Breast epithelium (tissue), 3 donors: ENCODE data around the gene RABEP2.

ENCODE experiments used
- CTCF ChIP-seq, 3 donors: fragments of 450-650 bp; IDR thresholded peaks; one replicate each; pipeline ENCODE4 v1.5.1; 2016 to 2017; ENCODE audit warnings: antibody characterized with exemption in 3 of 3, mild to moderate bottlenecking in 3 of 3, moderate library complexity in 3 of 3
- POLR2A ChIP-seq: fragments of 450-650 bp; IDR thresholded peaks from one replicate; pipeline ENCODE4 v1.6.1; 2016; ENCODE audit warnings: antibody characterized with exemption, mild to moderate bottlenecking, moderate library complexity
- POLR2AphosphoS5 ChIP-seq, 3 donors: sonication (generic); formaldehyde crosslinking; IDR thresholded peaks; one replicate each; pipeline ENCODE4 v1.6.1; 2017; ENCODE audit warnings: antibody characterized with exemption in 3 of 3

GRCh38 chr16:28893291-28893690 is 31.7 kb downstream of the RABEP2 start:
- TF ChIP-seq CTCF (IDR thresholded peaks at IDR 0.05) (no peak), POLR2AphosphoS5 (IDR thresholded peaks at IDR 0.05) (no peak), POLR2A (no peak)
